Liver (tissue), 9 donors: ENCODE results near the gene PC. TPM values are rescaled to one million over a fixed set of nuclear protein-coding genes. Genes with fewer than 3 reads are reported as not detected.

Experiments used
- DNase-seq: peaks from one replicate; pipeline ENCODE4 v3.0.0-alpha.2; 2017; ENCODE audit warnings: low spot score
- H3K27ac ChIP-seq, 2 donors: one replicate each; pipeline ENCODE4 v1.7.0; 2013; ENCODE audit warnings: inconsistent platforms in 2 of 2, low read length in 2 of 2, control low read depth in 1 of 2, low read depth in 1 of 2, mild to moderate bottlenecking in 1 of 2
- H3K27me3 ChIP-seq, 4 donors: one replicate each; pipeline versions ENCODE4 v1.6.1 to v1.7.0; 2013; ENCODE audit warnings: low read length in 3 of 4, inconsistent platforms in 1 of 4, mild to moderate bottlenecking in 1 of 4, moderate library complexity in 1 of 4; ENCODE audit not compliant: control insufficient read depth in 4 of 4, insufficient read depth in 4 of 4
- H3K36me3 ChIP-seq, 4 donors: one replicate each; pipeline versions ENCODE4 v1.6.1 to v1.7.0; 2013; ENCODE audit warnings: low read length in 3 of 4, mild to moderate bottlenecking in 3 of 4, low read depth in 1 of 4, moderate library complexity in 1 of 4; ENCODE audit not compliant: control insufficient read depth in 4 of 4, insufficient read depth in 3 of 4
- H3K4me1 ChIP-seq, 4 donors: one replicate each; pipeline versions ENCODE4 v1.6.1 to v1.7.0; 2013; ENCODE audit warnings: low read length in 3 of 4, mild to moderate bottlenecking in 3 of 4, moderate library complexity in 1 of 4; ENCODE audit not compliant: control insufficient read depth in 4 of 4, insufficient read depth in 4 of 4
- H3K4me3 ChIP-seq, 3 donors: one replicate each; pipeline versions ENCODE4 v1.6.1 to v1.7.0; 2013; ENCODE audit warnings: low read length in 3 of 3, control low read depth in 1 of 3, low read depth in 1 of 3, mild to moderate bottlenecking in 1 of 3
- H3K9ac ChIP-seq, 2 donors: one replicate each; pipeline ENCODE4 v1.7.0; 2013; ENCODE audit warnings: low read length in 2 of 2, mild to moderate bottlenecking in 2 of 2, moderate library complexity in 2 of 2, control low read depth in 1 of 2, low read depth in 1 of 2
- H3K9me3 ChIP-seq, 4 donors: one replicate each; pipeline versions ENCODE4 v1.6.1 to v1.7.0; 2013; ENCODE audit warnings: low read length in 3 of 4; ENCODE audit not compliant: control insufficient read depth in 4 of 4
- ATF3 ChIP-seq: IDR thresholded peaks from 2 replicates; pipeline ENCODE4 v1.6.1; 2016; ENCODE audit warnings: antibody characterized with exemption
- EGR1 ChIP-seq, 2 donors: IDR thresholded peaks; 2 replicates each; pipeline ENCODE4 v1.6.1; 2016 to 2018; ENCODE audit warnings: antibody characterized with exemption in 2 of 2, low read depth in 2 of 2
- FOXA1 ChIP-seq: IDR thresholded peaks from 2 replicates; pipeline ENCODE4 v1.6.1; 2016; ENCODE audit warnings: antibody characterized with exemption
- FOXA2 ChIP-seq: IDR thresholded peaks from 2 replicates; pipeline ENCODE4 v1.6.1; 2016; ENCODE audit warnings: antibody characterized with exemption
- GABPA ChIP-seq, 2 donors: IDR thresholded peaks in 1 of 2; conservative IDR thresholded peaks in 1 of 2; 2 replicates each; pipeline ENCODE4 v1.6.1; 2016; ENCODE audit warnings: antibody characterized with exemption in 2 of 2, mild to moderate bottlenecking in 1 of 2, moderate library complexity in 1 of 2
- HNF4G ChIP-seq: IDR thresholded peaks from 2 replicates; pipeline ENCODE4 v1.6.1; 2016; ENCODE audit warnings: antibody characterized with exemption
- JUND ChIP-seq, 2 donors: IDR thresholded peaks; 2 replicates each; pipeline ENCODE4 v1.6.1; 2016; ENCODE audit warnings: antibody characterized with exemption in 2 of 2
- NR2F2 ChIP-seq: IDR thresholded peaks from 2 replicates; pipeline ENCODE4 v1.6.1; 2016; ENCODE audit warnings: antibody characterized with exemption
- RAD21 ChIP-seq, 2 donors: IDR thresholded peaks; 2 replicates each; pipeline ENCODE4 v1.6.1; 2016; ENCODE audit warnings: antibody characterized with exemption in 2 of 2, mild to moderate bottlenecking in 2 of 2
- RXRA ChIP-seq, 2 donors: IDR thresholded peaks; 2 replicates each; pipeline ENCODE4 v1.6.1; 2017 to 2018; ENCODE audit warnings: antibody characterized with exemption in 2 of 2, mild to moderate bottlenecking in 1 of 2
- SP1 ChIP-seq: IDR thresholded peaks from 2 replicates; pipeline ENCODE4 v1.6.1; 2018; ENCODE audit warnings: antibody characterized with exemption, mild to moderate bottlenecking
- TAF1 ChIP-seq: conservative IDR thresholded peaks from 2 replicates; pipeline ENCODE4 v1.6.1; 2016; ENCODE audit warnings: antibody characterized with exemption, mild to moderate bottlenecking
- YY1 ChIP-seq: IDR thresholded peaks from 2 replicates; pipeline ENCODE4 v1.6.1; 2016; ENCODE audit warnings: antibody characterized with exemption, mild to moderate bottlenecking
- ZBTB33 ChIP-seq: IDR thresholded peaks from 2 replicates; pipeline ENCODE4 v1.6.1; 2016; ENCODE audit warnings: antibody characterized with exemption
- WGBS: extraction: QIAGEN DNeasy Blood & Tissue Kit; methylation state at CpG from one replicate; pipeline ENCODE4 v1.1.7; 2013; 5-methylcytosine and 5-hydroxymethylcytosine counted together
- polyA plus RNA-seq, 2 donors: library from polyadenylated mRNA; stranded (reverse) in 1 of 2; unstranded in 1 of 2; fragments of 200-250 nt in 1 of 2; fragments of >200 nt in 1 of 2; fragmentation: Nextera tagmentation in 1 of 2; extraction: Ambion mirVana in 1 of 2; gene quantifications; one replicate each; pipeline versions ENCODE4 v1.2.1 to v1.2.3, GENCODE V29; 2013 to 2015
- total RNA-seq, 2 donors: library from RNA; depleted of rRNA; stranded (reverse); fragments of >200 nt; gene quantifications; one replicate each; pipeline ENCODE4 v1.2.3, GENCODE V29; 2014
- TF ChIP-seq, protein P1 (sequence below): IDR thresholded peaks from 2 replicates; pipeline ENCODE4 v1.6.1; 2016; ENCODE audit warnings: antibody characterized with exemption
- TF ChIP-seq, protein P2 (sequence below): IDR thresholded peaks from 2 replicates; pipeline ENCODE4 v1.6.1; 2016; ENCODE audit warnings: antibody characterized with exemption, mild to moderate bottlenecking
- donor health status: healthy.
- donor health status: healthy.
- donor health status: healthy.
- donor health status: healthy.
- donor health status: healthy.

The PC gene
- total and polyA plus RNA-seq, 4 donors = 144 to 583 (median 296) TPM

GRCh38 chr11:66906061-66906733, 52.0 kb downstream of the PC start:
- Histone ChIP-seq H3K27ac (peak overlapping the region; percentile 71 to 79), H3K4me1 (peaks cover 20 to 61% (median 33%) of the 10 kb centered on the region in 4 donors), H3K36me3 (no peaks in the 10 kb centered on the region), H3K9me3 (no peaks in the 10 kb centered on the region), H3K27me3 (no peaks in the 10 kb centered on the region), H3K9ac (peak overlapping the region; percentile 17 to 76), H3K4me3 (peak overlapping the region; percentile 50 to 91 (median 65))
- WGBS = 43% methylated on average over 14 of the region's 14 CpGs
- no peak for DNase-seq
- TF ChIP-seq GABPA (IDR thresholded peaks at IDR 0.05 in 1 of 2, conservative IDR thresholded peaks at IDR 0.05 in 1 of 2) = no peak
- peak in 1 of 2 donors; percentile 20 for TF ChIP-seq RAD21 (IDR thresholded peaks at IDR 0.05)

- Histone ChIP-seq H3K36me3 (no peaks in the 10 kb centered on the region), H3K9ac (peak overlapping the region in 1 of 2 donors; percentile 32), H3K27ac (peak overlapping the region; percentile 71 to 79), H3K4me1 (peaks cover 24 to 61% (median 33%) of the 10 kb centered on the region in 4 donors), H3K9me3 (no peaks in the 10 kb centered on the region), H3K27me3 (no peaks in the 10 kb centered on the region), H3K4me3 (peak overlapping the region; percentile 50 to 91 (median 65))
- no peak for TF ChIP-seq NR2F2
- TF ChIP-seq YY1 = no peak
- no peak for TF ChIP-seq ATF3
- TF ChIP-seq GABPA (IDR thresholded peaks at IDR 0.05 in 1 of 2, conservative IDR thresholded peaks at IDR 0.05 in 1 of 2) = no peak
- TF ChIP-seq HNF4G = no peak
- TF ChIP-seq, protein P1, sequence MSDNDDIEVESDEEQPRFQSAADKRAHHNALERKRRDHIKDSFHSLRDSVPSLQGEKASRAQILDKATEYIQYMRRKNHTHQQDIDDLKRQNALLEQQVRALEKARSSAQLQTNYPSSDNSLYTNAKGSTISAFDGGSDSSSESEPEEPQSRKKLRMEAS = no peak
- no peak for TF ChIP-seq RXRA (IDR thresholded peaks at IDR 0.05)
- no peak for TF ChIP-seq TAF1
- no peak for TF ChIP-seq EGR1 (IDR thresholded peaks at IDR 0.05; ENCODE audit: low read depth in 2 of 2)
- TF ChIP-seq SP1 = no peak
- no peak for TF ChIP-seq FOXA1
- 80% methylated on average over 4 of the region's 4 CpGs for WGBS
- no peak for DNase-seq
Observed at GRCh38 chr11:66905631-66906030, 52.6 kb downstream of the PC start.

DNA sequence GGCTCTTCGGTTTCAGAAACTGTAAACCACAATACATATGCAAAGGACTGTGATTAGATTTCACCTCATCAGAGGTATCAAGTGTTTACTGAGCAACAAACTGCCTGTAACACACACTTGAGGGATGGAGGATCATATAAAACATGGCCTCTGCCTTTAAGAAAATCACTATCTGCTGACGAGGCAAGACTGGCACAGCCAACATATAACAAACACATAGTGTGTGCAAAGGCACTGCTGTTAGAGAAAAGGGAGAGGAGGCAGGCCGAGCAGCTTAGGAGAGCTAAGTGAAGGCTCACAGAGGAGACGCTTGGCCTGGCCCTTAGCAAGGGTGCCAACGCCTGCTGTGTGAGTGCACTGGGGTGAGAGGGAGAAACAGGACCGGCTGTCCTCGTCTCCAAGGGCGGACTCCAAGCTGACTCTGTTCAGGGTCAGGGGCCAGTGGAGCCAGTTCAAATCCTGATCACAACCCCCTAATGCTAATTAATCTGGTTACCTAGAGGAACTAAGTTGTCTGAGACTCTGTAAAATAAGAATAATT, 53.1 kb downstream of the PC start:
- TF ChIP-seq RXRA (IDR thresholded peaks at IDR 0.05) = peak; percentile 6 to 30
- no peak for TF ChIP-seq FOXA2
- H3K36me3 ChIP-seq = no peaks in the 10 kb centered on the region
- DNase-seq = no peak
- no peaks in the 10 kb centered on the region for H3K9me3 ChIP-seq
- WGBS = 66% methylated on average over 8 of the region's 8 CpGs
- peaks cover 24 to 59% (median 33%) of the 10 kb centered on the region in 4 donors for H3K4me1 ChIP-seq
- H3K4me3 ChIP-seq = peak overlapping the region; percentile 46 to 91 (median 65)
- H3K27me3 ChIP-seq = no peaks in the 10 kb centered on the region
- peak overlapping the region in 1 of 2 donors; percentile 38 for H3K9ac ChIP-seq
- peak overlapping the region; percentile 71 to 79 for H3K27ac ChIP-seq

GRCh38 chr11:66904561-66904960, 53.6 kb downstream of the PC start:
- no peak for DNase-seq
- Histone ChIP-seq H3K36me3 (no peaks in the 10 kb centered on the region), H3K9ac (peak overlapping the region in 1 of 2 donors; percentile 38), H3K27me3 (no peaks in the 10 kb centered on the region), H3K27ac (peak overlapping the region; percentile 71 to 79), H3K9me3 (no peaks in the 10 kb centered on the region), H3K4me3 (peak overlapping the region in 2 of 3 donors; percentile 24 to 65), H3K4me1 (peaks cover 24 to 58% (median 33%) of the 10 kb centered on the region in 4 donors)
- 85% methylated on average over 6 of the region's 6 CpGs for WGBS
- TF ChIP-seq RXRA (IDR thresholded peaks at IDR 0.05) = no peak
- no peak for TF ChIP-seq TAF1
- no peak for TF ChIP-seq JUND (IDR thresholded peaks at IDR 0.05)
- no peak for TF ChIP-seq FOXA1
- TF ChIP-seq ATF3 = no peak
- TF ChIP-seq NR2F2 = no peak
- TF ChIP-seq ZBTB33 = no peak
- TF ChIP-seq EGR1 (IDR thresholded peaks at IDR 0.05; ENCODE audit: low read depth in 2 of 2) = no peak
- TF ChIP-seq RAD21 (IDR thresholded peaks at IDR 0.05) = no peak
- TF ChIP-seq SP1 = no peak
- TF ChIP-seq, protein P2, sequence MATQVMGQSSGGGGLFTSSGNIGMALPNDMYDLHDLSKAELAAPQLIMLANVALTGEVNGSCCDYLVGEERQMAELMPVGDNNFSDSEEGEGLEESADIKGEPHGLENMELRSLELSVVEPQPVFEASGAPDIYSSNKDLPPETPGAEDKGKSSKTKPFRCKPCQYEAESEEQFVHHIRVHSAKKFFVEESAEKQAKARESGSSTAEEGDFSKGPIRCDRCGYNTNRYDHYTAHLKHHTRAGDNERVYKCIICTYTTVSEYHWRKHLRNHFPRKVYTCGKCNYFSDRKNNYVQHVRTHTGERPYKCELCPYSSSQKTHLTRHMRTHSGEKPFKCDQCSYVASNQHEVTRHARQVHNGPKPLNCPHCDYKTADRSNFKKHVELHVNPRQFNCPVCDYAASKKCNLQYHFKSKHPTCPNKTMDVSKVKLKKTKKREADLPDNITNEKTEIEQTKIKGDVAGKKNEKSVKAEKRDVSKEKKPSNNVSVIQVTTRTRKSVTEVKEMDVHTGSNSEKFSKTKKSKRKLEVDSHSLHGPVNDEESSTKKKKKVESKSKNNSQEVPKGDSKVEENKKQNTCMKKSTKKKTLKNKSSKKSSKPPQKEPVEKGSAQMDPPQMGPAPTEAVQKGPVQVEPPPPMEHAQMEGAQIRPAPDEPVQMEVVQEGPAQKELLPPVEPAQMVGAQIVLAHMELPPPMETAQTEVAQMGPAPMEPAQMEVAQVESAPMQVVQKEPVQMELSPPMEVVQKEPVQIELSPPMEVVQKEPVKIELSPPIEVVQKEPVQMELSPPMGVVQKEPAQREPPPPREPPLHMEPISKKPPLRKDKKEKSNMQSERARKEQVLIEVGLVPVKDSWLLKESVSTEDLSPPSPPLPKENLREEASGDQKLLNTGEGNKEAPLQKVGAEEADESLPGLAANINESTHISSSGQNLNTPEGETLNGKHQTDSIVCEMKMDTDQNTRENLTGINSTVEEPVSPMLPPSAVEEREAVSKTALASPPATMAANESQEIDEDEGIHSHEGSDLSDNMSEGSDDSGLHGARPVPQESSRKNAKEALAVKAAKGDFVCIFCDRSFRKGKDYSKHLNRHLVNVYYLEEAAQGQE = no peak
- TF ChIP-seq YY1 = no peak
